H54 (cell line): ENCODE results near the gene ZNF701.
A peak's percentile ranks its signal among the peaks of the same experiment; 100 is the strongest.
"Not testable (repeated sequence)": the region's sequence is repeated elsewhere in the genome, so short reads cannot be mapped to it uniquely, and the experiment has no call there.

Experiments
- DNase-seq: peaks from one replicate; pipeline ENCODE4 v3.0.0; 2011; ENCODE audit warnings: low spot score, mixed read lengths; ENCODE audit not compliant: insufficient read length
- FAIRE-seq: peaks from 3 replicates; lab custom pipeline; 2011; peaks lifted over from hg19 to GRCh38; lab: Jason Lieb, UNC
- POLR2A ChIP-seq: IDR thresholded peaks from 2 replicates; pipeline ENCODE4 v1.6.1; 2011; ENCODE audit warnings: low read depth, mild to moderate bottlenecking, low read length

Gene ZNF701

DNA sequence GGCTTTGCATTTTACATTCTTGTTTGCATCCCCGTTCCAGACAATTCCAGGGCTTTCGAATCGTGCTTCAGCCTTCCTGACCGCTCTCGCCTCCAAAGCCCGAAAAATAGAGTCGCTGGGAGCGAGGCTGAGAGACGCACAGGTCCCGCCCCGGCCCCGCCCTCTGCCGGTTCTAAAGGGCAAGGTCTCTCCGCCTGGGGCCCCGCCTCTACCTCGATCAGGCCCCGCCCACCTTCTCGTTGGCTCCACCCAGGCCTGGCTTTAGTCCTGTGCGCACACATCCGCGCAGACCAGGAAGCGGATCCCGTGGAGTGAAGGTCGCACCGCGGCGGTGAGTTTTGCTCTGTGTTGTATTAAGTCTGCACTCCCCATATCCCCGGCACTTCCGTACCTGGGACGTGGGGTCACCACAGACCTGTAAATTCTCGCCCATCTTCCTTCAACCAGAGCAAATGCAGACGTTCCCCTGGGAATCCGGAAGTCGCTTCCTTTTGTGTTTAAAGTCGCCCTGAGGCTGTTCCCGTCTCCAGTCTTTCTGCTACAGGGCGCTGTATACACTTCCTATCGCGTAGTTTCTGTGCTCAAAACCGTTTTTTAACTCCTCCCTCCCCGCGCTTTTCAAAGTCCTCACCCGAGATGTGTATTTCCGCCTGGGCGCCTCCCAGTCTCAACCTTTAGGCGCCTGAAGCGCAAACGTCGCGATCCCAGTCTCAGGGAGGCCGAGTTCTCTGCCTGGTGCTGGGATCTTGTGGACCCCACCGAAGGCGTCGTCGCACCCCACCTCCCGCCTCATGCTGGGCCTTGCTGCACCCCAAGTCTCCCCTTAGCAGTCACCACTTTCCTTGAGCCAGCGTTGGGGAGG is at the start of gene ZNF701:
TSS of gene ZNF701 (plus strand) at position 288 of the 862 bp plus-strand sequence. CDS start 3,861 bp downstream, outside the sequence.
- FAIRE-seq = peak; percentile 41
- DNase-seq = peak; percentile 63
- peak; percentile 93 for TF ChIP-seq POLR2A

DNA sequence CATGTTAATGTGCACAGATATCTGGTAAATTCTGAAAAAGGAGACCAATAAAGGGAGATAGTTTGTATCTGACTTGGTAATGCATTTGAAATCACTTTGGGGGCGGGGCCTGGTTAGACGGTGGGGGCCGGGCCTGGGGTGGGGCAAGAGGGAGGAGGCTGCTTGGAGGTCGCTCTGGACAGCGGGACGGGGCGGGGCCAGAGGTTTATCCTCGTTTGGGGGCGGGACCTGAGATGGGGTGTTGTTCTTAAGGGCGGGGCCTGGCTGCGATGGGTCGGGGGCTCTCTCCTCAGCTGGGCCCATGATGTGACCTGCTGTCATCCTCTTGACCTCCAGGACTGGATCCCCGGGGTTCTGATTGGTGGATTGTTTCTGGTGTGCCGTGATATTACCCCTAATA is 47.5 kb upstream of the ZNF701 start:
- no peak for FAIRE-seq
- DNase-seq = no peak

DNA sequence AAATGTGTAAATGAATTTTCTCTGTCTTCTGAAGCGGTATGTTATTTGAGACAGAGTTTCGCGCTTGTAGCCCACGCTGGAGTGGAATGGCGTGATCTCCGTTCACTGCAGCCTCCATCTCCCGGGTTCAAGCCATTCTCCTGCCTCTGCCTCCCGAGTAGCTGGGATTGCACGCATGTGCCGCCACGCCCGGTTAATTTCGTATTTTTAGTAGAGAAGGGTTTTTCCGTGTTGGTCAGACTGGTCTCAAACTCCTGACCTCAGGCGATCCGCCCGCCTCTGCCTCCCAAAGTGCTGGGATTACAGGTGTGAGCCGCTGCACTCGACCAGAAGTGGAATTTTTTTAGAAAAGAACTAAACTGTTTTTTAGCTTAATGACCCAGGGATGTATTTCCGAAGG is 46.0 kb upstream of the ZNF701 start:
- TF ChIP-seq POLR2A = no peak
- no peak for DNase-seq
- FAIRE-seq = no peak

More for the DNA sequence above, 47.5 kb upstream of the ZNF701 start:
- no peak for TF ChIP-seq POLR2A

DNA sequence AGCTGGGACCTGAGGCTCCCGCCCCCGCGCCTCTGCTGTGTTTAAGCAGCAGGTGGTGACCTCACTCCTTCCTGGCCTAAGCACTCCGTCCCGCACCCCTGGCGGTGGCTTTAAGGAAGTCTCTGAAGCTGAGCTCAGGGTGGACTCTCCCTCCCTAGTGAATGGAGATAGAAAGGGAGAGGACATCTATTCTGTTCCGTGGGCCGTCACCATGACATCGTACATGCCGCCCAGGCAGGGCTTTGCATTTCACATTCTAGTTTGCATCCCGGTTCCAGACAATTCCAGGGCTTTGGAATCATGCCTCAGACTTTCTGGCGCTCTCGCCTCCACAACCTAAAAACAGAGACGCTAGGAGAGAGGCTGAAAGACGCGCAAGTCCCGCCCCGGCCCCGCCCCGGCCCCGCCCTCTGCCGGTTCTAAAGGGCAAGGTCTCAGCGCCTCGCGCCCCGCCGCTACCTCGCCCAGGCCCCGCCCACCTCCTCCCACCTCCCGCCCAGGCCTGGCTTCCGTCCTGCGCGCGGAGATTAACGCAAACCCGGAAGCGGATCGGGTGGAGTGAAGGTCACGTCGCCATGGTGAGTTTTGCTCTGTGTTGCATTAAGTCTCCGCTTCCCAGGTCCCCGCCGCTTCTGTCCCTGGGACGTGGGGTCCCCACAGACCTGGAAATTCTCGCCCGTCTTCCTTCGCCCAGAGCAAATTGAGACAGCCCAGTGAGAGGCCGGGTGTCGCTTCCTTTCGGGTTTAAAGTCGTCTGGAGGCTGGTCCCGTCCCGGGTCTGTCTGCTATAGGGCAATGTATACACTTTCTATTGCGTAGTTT is 42.7 kb upstream of the ZNF701 start, which contains the start of gene ZNF808:
TSS of gene ZNF808 (plus strand) at position 535 of the 822 bp plus-strand sequence. CDS start 15,617 bp downstream, outside the sequence.
- TF ChIP-seq POLR2A = peak; percentile 57; the same call in 1 of the 2 replicates
- FAIRE-seq (peak; percentile 53), DNase-seq (peak; percentile 90)

DNA sequence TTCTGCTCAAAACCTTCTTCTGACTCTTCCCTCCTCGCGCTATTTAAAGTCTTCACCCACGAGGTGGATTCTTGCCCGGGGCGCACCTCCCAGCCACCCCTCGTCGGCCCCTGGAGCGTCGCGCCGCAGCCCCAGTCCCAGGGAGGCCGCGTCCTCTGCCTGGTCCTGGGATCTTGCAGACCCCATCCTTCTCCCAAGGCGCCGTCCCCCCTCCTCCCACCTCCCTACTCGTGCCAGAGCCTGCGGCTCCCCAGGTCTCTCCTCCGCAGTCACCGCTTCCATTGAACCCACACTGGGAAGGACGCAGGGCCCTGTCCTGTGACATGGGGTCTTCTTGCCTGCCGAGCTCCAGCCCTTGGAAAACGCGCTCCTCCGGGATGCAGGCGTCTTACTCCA is 42.1 kb upstream of the ZNF701 start:
- TF ChIP-seq POLR2A = no peak
- FAIRE-seq (no peak), DNase-seq (no peak)

DNA sequence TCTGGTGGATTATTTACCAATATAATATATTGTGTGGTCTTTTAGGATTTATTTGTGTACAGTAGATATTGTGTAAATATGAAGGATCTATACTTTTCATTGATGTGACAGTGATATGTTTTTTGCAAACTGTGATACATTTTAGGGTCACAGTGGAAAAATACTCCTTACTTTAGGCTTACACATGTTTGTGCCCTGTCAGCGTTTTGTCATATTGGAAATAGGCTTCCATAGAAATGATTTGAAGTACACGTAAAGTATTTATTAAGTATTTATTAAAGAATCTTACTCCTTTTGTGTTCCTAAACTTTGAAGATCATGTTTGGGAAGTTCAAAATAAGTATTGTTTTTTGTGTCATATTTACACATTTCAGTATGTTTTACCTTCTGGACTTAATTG is 37.6 kb upstream of the ZNF701 start:
- FAIRE-seq (no peak), DNase-seq (no peak)
- TF ChIP-seq POLR2A = no peak

DNA sequence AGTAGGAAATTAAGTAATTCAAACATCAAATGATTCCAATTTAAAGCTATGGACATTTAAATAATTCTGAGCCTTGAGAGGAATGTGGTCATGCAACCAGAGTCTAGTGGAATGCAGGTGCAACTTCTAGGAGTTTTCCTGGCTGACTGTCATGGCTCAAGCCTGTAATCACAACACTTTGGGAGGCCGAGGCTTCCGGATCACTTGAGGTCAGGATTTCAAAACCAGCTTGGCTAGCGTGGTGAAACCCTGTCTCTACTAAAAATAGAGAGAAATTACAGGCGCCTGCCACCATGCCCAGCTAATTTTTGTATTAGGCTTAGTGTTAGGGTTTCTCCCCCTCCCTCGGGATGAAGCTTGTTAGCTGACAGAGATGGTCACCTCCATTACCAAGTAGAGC is 36.2 kb upstream of the ZNF701 start:
- no peak for TF ChIP-seq POLR2A
- FAIRE-seq = peak; percentile 11

DNA sequence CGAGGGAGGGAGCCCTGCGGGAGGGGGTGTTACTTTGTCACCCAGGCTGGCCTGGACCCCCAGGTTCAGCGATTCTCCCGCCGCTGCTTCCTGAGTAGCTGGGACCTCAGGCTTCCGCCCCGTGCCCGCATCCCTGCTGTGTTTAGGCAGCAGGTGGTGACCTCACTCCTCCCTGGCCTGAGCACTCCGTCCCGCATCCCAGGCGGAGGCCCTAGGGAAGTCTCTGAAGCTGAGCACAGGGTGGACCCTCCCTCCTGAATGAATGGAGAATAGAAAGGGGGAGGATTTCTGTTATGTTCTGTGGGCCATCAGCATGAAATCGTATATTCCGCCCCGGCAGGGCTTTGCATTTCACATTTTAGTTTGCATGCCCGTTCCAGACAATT is 34.7 kb upstream of the ZNF701 start:
- not testable (repeated sequence) for DNase-seq, FAIRE-seq

More for the DNA sequence above, 36.2 kb upstream of the ZNF701 start:
- DNase-seq = no peak

DNA sequence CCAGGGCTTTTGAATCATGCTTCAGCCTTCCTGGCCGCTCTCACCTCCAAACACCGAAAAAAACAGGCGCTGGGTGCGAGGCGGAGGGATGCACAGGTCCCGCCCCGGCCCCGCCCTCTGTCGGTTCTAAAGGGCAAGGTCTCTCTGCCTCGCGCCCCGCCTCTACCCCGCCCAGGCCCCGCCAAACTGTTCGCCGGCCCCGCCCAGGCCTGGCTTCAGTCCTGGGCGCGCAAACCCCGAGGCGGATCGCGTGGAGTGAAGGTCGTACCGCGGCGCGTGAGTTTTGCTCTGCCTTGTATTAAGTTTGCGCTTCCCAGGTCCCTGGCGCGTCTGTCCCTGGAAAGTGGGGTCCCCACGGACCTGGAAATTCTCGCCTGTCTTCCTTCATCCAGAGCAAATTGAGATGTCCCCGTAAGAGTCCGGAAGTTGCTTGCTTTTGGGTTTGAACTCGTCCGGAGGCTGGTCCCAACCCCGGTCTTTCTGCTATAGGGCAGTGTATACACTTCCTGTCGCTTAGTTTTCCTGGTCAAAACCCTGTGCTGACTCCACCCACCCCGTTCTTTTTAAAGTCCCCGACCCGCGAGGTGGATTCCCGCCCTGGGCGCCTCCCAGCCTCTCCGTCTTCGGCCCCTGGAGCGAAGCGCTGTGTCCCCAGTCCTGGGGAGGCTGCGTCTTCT is 34.2 kb upstream of the ZNF701 start:
- DNase-seq (peak; percentile 54), FAIRE-seq (no peak)
- TF ChIP-seq POLR2A = peak; percentile 71; the same call in 1 of the 2 replicates

DNA sequence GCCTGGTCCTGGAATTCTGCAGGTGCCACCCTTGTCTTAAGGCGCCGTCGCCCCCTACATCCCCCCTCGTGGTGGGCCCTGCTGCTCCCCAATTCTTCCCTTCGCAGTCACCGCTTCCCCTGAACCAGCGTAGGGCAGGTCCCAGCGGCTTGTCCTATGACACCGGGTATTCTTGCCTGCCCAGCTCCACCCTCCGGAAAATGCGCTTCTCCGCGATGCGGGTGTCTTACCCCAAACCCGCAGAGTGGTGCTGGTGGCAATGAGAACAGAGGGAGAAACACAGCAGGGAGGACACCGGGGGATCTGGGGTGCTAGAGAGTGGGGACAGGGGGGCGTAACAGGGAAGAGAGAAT is 33.7 kb upstream of the ZNF701 start:
- DNase-seq (no peak), FAIRE-seq (no peak)
- no peak for TF ChIP-seq POLR2A

DNA sequence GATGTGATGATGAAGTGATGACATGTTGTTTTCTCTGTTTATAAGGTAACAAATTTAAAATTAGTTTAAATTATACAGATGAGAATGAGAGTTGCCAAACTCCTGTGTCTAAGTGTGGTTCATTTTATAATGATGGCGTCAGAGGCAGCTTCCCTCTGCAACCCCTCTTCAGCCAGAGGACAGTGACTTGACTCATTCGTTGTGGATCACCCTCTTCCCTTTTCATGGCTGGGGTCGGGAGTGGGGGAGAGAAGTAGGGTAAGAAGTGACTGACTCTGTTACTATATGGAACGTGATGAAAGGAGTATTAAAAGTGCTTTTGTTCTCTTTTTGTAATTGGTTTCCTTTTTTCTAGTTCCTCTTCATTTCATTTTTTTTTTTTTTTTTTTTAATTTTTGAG is 31.3 kb upstream of the ZNF701 start:
- not testable (repeated sequence) for FAIRE-seq, DNase-seq

DNA sequence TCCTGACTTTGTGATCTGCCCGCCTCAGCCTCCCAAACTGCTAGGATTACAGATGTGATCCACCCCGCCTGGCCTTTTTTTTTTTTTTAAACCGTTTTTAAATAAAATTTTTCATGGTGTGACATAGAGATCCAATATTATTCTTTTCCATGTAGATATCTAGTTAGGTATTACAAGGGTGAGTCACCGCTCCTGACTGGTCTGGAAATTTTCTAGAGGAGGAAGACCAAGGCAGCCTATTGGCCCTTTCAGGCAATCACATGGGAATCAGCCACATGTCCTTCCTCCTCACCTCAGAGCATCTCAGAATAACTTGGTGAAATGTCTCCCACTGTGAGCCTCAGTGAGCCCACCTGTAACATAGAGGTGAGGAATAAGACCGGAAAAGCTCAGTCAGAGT is 28.9 kb upstream of the ZNF701 start:
- not testable (repeated sequence) for FAIRE-seq, DNase-seq

DNA sequence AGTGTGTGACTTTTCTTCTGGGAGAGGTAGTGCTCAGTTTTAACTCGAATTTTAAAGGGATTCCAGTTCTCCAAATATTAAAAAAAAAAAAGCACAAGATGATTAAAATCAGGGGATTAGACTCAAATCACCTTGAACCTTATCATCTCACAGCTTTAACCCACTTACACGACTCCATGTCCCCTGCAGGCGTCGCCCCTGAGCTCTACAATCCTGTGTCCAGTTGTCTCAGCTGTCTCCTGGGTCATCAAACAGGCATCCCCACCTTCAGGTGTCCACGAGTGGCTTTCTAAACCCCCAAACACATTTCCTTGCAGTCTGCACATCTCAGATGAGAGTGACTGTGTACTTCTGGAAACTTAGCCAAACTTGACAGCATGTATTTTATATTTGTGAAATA is 28.5 kb upstream of the ZNF701 start:
- DNase-seq (no peak), FAIRE-seq (no peak)
- no peak for TF ChIP-seq POLR2A

DNA sequence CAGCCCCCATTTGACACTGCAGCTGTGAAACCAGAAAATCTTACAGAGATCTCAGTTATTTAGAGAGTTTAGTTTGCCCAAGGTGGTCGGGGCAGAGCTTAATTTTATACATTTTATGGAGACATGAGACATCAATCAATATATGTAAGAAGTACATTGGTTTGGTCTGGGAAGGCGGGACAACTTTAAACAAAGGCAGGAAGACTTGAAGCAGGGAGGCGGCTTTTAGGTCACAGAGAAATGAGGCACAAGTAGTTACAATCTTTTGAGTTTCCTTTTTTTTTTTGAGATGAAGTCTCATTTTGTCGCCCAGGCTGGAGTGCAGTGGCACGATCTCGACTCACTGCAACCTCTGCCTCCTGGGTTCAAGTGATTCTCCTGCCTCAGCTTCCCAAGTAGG is 27.5 kb upstream of the ZNF701 start:
- not testable (repeated sequence) for FAIRE-seq, DNase-seq
